Measurements from ENCODE around the gene HERC5.
"Not testable (repeated sequence)": the region's sequence is repeated elsewhere in the genome, so short reads cannot be mapped to it uniquely, and the experiment has no call there.

Gene HERC5

GRCh38 chr4:88422403-88422802 lies 34.5 kb upstream of the HERC5 start:
- TF ChIP-seq, protein P1, sequence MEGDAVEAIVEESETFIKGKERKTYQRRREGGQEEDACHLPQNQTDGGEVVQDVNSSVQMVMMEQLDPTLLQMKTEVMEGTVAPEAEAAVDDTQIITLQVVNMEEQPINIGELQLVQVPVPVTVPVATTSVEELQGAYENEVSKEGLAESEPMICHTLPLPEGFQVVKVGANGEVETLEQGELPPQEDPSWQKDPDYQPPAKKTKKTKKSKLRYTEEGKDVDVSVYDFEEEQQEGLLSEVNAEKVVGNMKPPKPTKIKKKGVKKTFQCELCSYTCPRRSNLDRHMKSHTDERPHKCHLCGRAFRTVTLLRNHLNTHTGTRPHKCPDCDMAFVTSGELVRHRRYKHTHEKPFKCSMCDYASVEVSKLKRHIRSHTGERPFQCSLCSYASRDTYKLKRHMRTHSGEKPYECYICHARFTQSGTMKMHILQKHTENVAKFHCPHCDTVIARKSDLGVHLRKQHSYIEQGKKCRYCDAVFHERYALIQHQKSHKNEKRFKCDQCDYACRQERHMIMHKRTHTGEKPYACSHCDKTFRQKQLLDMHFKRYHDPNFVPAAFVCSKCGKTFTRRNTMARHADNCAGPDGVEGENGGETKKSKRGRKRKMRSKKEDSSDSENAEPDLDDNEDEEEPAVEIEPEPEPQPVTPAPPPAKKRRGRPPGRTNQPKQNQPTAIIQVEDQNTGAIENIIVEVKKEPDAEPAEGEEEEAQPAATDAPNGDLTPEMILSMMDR (IDR thresholded peaks at IDR 0.05), result no peak
- H3K27me3 ChIP-seq, result no peaks in the 10 kb centered on the region
- no peaks in the 10 kb centered on the region for H3K9me3 ChIP-seq
- H3K36me3 ChIP-seq, result no peaks in the 10 kb centered on the region
- H3K27ac ChIP-seq, result no peak overlapping the region
- H3K4me3 ChIP-seq, result no peak overlapping the region
- no peak for DNase-seq
- H3K4me1 ChIP-seq, result no peaks in the 10 kb centered on the region
- intact Hi-C loops (cut with DNase I; ENCODE audit: low total_unique reads), result no loop called here

DNA sequence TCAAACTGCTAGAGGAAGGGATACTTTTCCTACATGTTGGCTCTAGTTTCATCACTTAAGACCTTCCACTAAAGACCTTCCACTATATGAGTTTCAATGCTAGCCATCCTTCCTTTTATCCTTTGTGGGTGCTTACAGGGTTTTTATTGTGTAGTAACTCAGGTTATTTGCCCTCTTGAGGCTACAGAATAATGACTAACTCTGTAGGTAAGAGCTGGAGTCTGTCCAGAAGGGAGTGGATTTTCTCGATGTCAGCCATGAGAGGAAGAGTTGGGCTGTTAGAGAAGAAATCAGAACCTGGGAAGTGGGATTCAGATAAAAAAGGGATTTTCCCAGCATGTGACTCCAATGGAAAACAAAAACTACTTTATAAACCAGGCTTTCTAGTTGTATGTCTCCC lies 27.5 kb upstream of the HERC5 start:
- Histone ChIP-seq H3K4me1 (no peaks in the 10 kb centered on the region), H3K4me3 (no peak overlapping the region), H3K27ac (no peak overlapping the region), H3K27me3 (no peaks in the 10 kb centered on the region), H3K36me3 (peaks cover 7 to 9% (median 7%) of the 10 kb centered on the region in 3 donors), H3K9me3 (no peaks in the 10 kb centered on the region)
- DNase-seq, result no peak
- TF ChIP-seq, protein P1 (IDR thresholded peaks at IDR 0.05), result no peak
- intact Hi-C loops (cut with DNase I; ENCODE audit: low total_unique reads), result no loop called here

DNA sequence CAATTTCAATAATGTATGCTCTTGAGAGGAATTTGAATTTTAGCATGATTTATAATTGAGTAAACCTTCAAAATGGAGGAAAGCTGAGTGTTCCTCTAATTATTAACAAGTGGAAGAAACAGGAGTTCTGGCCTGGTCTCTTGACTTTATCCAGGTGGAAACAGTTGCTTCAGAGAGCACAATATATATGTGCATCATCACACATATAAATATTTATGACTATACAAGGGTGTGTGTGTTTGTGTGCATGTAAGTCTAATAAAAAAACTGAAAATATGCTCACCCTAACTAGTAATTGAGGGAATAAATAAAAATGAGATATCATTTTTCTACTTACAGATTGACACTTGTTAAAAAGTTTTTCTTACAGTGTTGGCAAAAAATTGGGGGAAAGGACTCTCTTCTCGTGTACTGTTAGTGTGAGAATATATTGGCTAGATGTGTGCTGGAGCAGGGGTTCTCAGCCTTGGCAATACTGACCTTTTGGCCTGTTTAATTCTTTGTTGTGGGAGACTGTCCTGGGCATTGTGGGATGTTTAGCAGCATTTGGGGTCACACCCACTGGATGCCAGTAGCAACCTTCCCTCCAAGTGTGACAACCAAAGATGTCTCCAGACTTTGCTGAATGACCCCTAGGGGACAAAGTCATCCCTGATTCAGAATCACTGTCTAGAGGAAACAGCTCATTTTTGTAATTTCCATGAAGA lies 20.8 kb upstream of the HERC5 start:
- Histone ChIP-seq H3K27ac (no peak overlapping the region), H3K36me3 (peaks cover 5 to 11% (median 7%) of the 10 kb centered on the region in 3 donors), H3K4me1 (no peaks in the 10 kb centered on the region), H3K9me3 (no peaks in the 10 kb centered on the region), H3K27me3 (no peaks in the 10 kb centered on the region), H3K4me3 (no peak overlapping the region)
- intact Hi-C loops (cut with DNase I; ENCODE audit: low total_unique reads), result no loop called here
- DNase-seq, result no peak
- TF ChIP-seq, protein P1 (IDR thresholded peaks at IDR 0.05), result no peak

- H3K4me3 ChIP-seq; H3K4me1 ChIP-seq; DNase-seq; H3K27me3 ChIP-seq; H3K27ac ChIP-seq; intact Hi-C loops (cut with DNase I; ENCODE audit: low total_unique reads); H3K36me3 ChIP-seq; H3K9me3 ChIP-seq: not testable (repeated sequence)
Observed at GRCh38 chr4:88437873-88438272, 19.0 kb upstream of the HERC5 start.

- H3K36me3 ChIP-seq, result peaks cover 0 to 5% (median 0%) of the 10 kb centered on the region in 3 donors
- TF ChIP-seq, protein P1 (IDR thresholded peaks at IDR 0.05), result no peak
Observed at GRCh38 chr4:88439161-88439760, 17.7 kb upstream of the HERC5 start.

GRCh38 chr4:88440146-88440545 lies 16.8 kb upstream of the HERC5 start:
- intact Hi-C loops (cut with DNase I; ENCODE audit: low total_unique reads), result no loop called here
- TF ChIP-seq, protein P1 (IDR thresholded peaks at IDR 0.05), result no peak
- no peak for DNase-seq
- H3K4me3 ChIP-seq, result no peak overlapping the region
- H3K27ac ChIP-seq, result no peak overlapping the region
- H3K9me3 ChIP-seq, result no peaks in the 10 kb centered on the region
- no peaks in the 10 kb centered on the region for H3K4me1 ChIP-seq
- H3K36me3 ChIP-seq, result peaks cover 0 to 5% (median 0%) of the 10 kb centered on the region in 3 donors
- no peaks in the 10 kb centered on the region for H3K27me3 ChIP-seq

More at GRCh38 chr4:88439161-88439760, 17.7 kb upstream of the HERC5 start:
- no peak overlapping the region for H3K27ac ChIP-seq
- no peak overlapping the region for H3K4me3 ChIP-seq
- H3K4me1 ChIP-seq, result no peaks in the 10 kb centered on the region
- DNase-seq, result no peak
- no peaks in the 10 kb centered on the region for H3K27me3 ChIP-seq
- no peaks in the 10 kb centered on the region for H3K9me3 ChIP-seq
- intact Hi-C loops (cut with DNase I; ENCODE audit: low total_unique reads), result no loop called here

Data from tibial artery (tissue), 4 donors.